Measurements from ENCODE around the gene CTXND1. TPM values are rescaled to one million over a fixed set of nuclear protein-coding genes. Genes with fewer than 3 reads are reported as not detected.

CTXND1 gene
- total and polyA plus RNA-seq, 2 experiments from 2014 or later = not detected

DNA sequence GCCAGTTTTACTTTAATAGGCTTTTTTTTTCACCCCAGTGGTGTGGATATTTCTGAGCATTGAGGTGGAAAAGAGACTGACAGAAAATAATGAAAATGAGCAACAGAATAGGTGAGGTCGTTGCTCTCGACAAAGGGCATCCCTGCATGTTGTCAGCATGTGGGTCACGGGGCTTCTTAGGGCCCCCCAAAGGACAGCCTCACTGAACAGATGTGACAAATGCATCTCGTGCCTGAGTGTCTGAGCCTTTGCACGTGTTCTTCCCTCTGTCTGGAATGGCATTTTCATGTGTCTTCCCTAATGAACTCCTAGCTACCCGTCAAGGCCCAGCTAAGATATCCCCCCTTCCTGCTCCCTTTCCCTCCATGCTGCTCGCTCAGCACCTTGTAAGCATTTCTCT is 67.5 kb downstream of the CTXND1 start:
- Histone ChIP-seq H4K20me1 (ENCODE audit: insufficient read depth) (no peaks in the 10 kb centered on the region), H3K4me3 (no peak overlapping the region), H2AFZ (no peak overlapping the region), H3K36me3 (ENCODE audit: low read depth) (no peaks in the 10 kb centered on the region), H3K4me1 (ENCODE audit: insufficient read depth) (peaks cover 14% of the 10 kb centered on the region), H3K27me3 (replicated peaks; ENCODE audit: insufficient read depth) (no peaks in the 10 kb centered on the region), H3K9ac (no peak overlapping the region), H3K9me3 (ENCODE audit: low read depth) (no peaks in the 10 kb centered on the region), H3K4me2 (ENCODE audit: unreplicated experiment) (no peak overlapping the region), H3F3A (ENCODE audit: insufficient read depth) (peaks cover 15% of the 10 kb centered on the region), H3K9me2 (ENCODE audit: insufficient read depth) (no peaks in the 10 kb centered on the region), H3K27ac (no peak overlapping the region), H3K79me2 (ENCODE audit: insufficient read depth) (no peaks in the 10 kb centered on the region)
- in situ Hi-C loops (cut with MboI) = no loop called here
- 97% methylated on average over 7 of the region's 7 CpGs for WGBS, 2 experiments (ENCODE audit: low coverage in 1 of 2, low lambda C conversion rate in 2 of 2, missing lambda C conversion rate in 2 of 2)
- TF ChIP-seq EZH2 (IDR thresholded peaks at IDR 0.05; ENCODE audit: insufficient read depth, poor library complexity, severe bottlenecking) (no peak), EZH2phosphoT487 (IDR thresholded peaks at IDR 0.05; ENCODE audit: insufficient read depth, low read depth) (no peak)
- DNase-seq = no peak

DNA sequence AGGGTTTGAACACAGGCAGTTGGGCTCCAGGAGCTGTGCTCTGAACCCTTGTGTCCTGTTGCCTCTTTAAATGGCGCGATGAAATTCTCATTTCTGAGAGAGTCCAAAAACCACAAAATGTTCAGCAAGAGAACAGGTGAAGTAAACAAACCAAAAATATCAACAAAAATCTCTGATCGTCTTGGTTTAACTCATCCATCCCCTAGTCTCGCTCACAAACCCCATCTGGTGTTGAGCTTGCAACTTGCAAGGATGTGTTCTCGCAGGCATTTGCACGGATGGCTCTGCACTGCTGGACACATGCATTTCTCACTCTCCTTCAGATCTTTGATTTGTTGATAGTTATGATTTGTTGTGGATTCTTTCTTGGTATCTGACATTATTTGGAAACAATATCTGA is 68.1 kb downstream of the CTXND1 start:
- Histone ChIP-seq H3K79me2 (ENCODE audit: insufficient read depth) (no peaks in the 10 kb centered on the region), H4K20me1 (ENCODE audit: insufficient read depth) (no peaks in the 10 kb centered on the region), H3F3A (ENCODE audit: insufficient read depth) (peaks cover 17% of the 10 kb centered on the region), H3K27me3 (replicated peaks; ENCODE audit: insufficient read depth) (no peaks in the 10 kb centered on the region), H3K4me3 (no peak overlapping the region), H3K4me1 (ENCODE audit: insufficient read depth) (peaks cover 19% of the 10 kb centered on the region), H2AFZ (no peak overlapping the region), H3K9me2 (ENCODE audit: insufficient read depth) (no peaks in the 10 kb centered on the region), H3K36me3 (ENCODE audit: low read depth) (no peaks in the 10 kb centered on the region), H3K9ac (no peak overlapping the region), H3K4me2 (ENCODE audit: unreplicated experiment) (no peak overlapping the region), H3K9me3 (ENCODE audit: low read depth) (no peaks in the 10 kb centered on the region), H3K27ac (no peak overlapping the region)
- WGBS, 2 experiments (ENCODE audit: low coverage in 1 of 2, low lambda C conversion rate in 2 of 2, missing lambda C conversion rate in 2 of 2) = 81 to 82% methylated on average over 6 of the region's 6 CpGs
- DNase-seq = peak; percentile 21
- no peak for TF ChIP-seq EZH2 (IDR thresholded peaks at IDR 0.05; ENCODE audit: insufficient read depth, poor library complexity, severe bottlenecking)
- no peak for TF ChIP-seq EZH2phosphoT487 (IDR thresholded peaks at IDR 0.05; ENCODE audit: insufficient read depth, low read depth)
- in situ Hi-C loops (cut with MboI) = no loop called here

DNA sequence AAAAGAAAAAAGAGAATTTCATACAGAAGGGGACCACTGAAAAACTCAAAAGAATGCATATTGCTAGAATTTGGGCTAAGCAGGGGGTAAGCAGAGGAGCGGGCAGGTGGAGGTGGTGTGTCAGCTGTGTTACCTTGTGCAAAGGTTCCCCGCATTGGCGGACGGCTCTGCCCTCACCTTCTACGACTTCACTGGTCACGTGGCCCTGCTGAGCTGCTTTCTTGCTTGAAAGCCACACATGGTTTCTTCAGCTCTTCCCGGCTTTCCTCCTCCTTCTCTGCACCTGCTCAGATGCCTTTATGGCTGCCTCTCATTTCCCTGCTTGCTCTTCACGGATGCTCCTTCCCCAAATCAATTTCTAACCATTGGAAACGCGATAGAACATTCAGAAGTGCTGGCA is 68.7 kb downstream of the CTXND1 start:
- Histone ChIP-seq H4K20me1 (ENCODE audit: insufficient read depth) (no peaks in the 10 kb centered on the region), H3K4me3 (no peak overlapping the region), H3K4me1 (ENCODE audit: insufficient read depth) (peaks cover 23% of the 10 kb centered on the region), H3K9me2 (ENCODE audit: insufficient read depth) (no peaks in the 10 kb centered on the region), H3F3A (ENCODE audit: insufficient read depth) (peaks cover 21% of the 10 kb centered on the region), H3K4me2 (ENCODE audit: unreplicated experiment) (no peak overlapping the region), H3K27me3 (replicated peaks; ENCODE audit: insufficient read depth) (no peaks in the 10 kb centered on the region), H3K9ac (no peak overlapping the region), H3K36me3 (ENCODE audit: low read depth) (no peaks in the 10 kb centered on the region), H3K79me2 (ENCODE audit: insufficient read depth) (no peaks in the 10 kb centered on the region), H3K9me3 (ENCODE audit: low read depth) (no peaks in the 10 kb centered on the region), H3K27ac (no peak overlapping the region), H2AFZ (no peak overlapping the region)
- DNase-seq = no peak
- TF ChIP-seq EZH2phosphoT487 (IDR thresholded peaks at IDR 0.05; ENCODE audit: insufficient read depth, low read depth) (no peak), EZH2 (IDR thresholded peaks at IDR 0.05; ENCODE audit: insufficient read depth, poor library complexity, severe bottlenecking) (no peak)
- 82 to 87% methylated on average over 10 of the region's 10 CpGs for WGBS, 2 experiments (ENCODE audit: low coverage in 1 of 2, low lambda C conversion rate in 2 of 2, missing lambda C conversion rate in 2 of 2)
- in situ Hi-C loops (cut with MboI) = no loop called here

DNA sequence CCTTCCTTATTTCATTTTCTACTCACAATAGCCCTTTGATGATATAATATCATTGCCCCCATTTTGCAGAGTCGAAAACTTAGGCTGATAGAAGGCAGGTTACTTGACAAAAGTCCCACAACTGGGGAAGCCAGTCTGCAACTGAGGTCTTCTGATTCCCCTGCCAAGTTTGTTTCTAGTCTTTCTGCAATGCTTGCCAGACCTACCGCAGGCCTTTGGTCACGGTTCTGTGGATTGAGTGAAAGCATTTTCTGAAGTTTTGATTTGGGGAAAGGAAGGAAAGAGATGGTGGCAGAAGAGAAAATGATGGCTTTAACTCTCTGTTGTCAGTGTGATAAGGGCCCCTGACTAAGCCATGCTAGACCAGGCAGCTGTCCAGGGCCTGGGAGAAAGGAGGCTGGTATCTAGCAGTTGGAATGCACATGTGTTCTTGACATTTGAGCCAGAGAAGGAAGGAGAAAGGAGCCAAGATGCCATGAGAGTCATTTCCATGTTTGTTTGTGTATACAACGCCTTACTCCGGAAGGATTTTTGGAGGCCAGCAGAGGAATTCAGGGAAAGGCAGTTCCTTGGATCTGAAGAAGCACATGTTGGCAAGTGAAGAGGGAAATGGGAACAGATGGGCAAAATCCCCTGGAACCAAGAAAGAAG is 69.3 kb downstream of the CTXND1 start:
- Histone ChIP-seq H3K4me2 (ENCODE audit: unreplicated experiment) (peak overlapping the region; percentile 33), H3K9ac (no peak overlapping the region), H3K9me2 (ENCODE audit: insufficient read depth) (no peaks in the 10 kb centered on the region), H3K4me1 (ENCODE audit: insufficient read depth) (peaks cover 23% of the 10 kb centered on the region), H3K27ac (no peak overlapping the region), H3K9me3 (ENCODE audit: low read depth) (no peaks in the 10 kb centered on the region), H3F3A (ENCODE audit: insufficient read depth) (peaks cover 27% of the 10 kb centered on the region), H2AFZ (no peak overlapping the region), H3K27me3 (replicated peaks; ENCODE audit: insufficient read depth) (no peaks in the 10 kb centered on the region), H3K36me3 (ENCODE audit: low read depth) (no peaks in the 10 kb centered on the region), H3K79me2 (ENCODE audit: insufficient read depth) (no peaks in the 10 kb centered on the region), H4K20me1 (ENCODE audit: insufficient read depth) (no peaks in the 10 kb centered on the region), H3K4me3 (no peak overlapping the region)
- 23 to 35% methylated on average over 5 of the region's 5 CpGs for WGBS, 2 experiments (ENCODE audit: low coverage in 1 of 2, low lambda C conversion rate in 2 of 2, missing lambda C conversion rate in 2 of 2)
- in situ Hi-C loops (cut with MboI) = no loop called here
- DNase-seq = peak; percentile 76
- no peak for TF ChIP-seq EZH2phosphoT487 (IDR thresholded peaks at IDR 0.05; ENCODE audit: insufficient read depth, low read depth)
- no peak for TF ChIP-seq EZH2 (IDR thresholded peaks at IDR 0.05; ENCODE audit: insufficient read depth, poor library complexity, severe bottlenecking)

All from GM23248 (cell line).